Measurements from ENCODE around the gene TPM2. TPM values are rescaled to one million over a fixed set of nuclear protein-coding genes. Genes with fewer than 3 reads are reported as not detected.
"Not testable (repeated sequence)": the region's sequence is repeated elsewhere in the genome, so short reads cannot be mapped to it uniquely, and the experiment has no call there.

TPM2 gene
- total and polyA plus RNA-seq, 8 donors: 460 to 3,642 (median 1,093) TPM

DNA sequence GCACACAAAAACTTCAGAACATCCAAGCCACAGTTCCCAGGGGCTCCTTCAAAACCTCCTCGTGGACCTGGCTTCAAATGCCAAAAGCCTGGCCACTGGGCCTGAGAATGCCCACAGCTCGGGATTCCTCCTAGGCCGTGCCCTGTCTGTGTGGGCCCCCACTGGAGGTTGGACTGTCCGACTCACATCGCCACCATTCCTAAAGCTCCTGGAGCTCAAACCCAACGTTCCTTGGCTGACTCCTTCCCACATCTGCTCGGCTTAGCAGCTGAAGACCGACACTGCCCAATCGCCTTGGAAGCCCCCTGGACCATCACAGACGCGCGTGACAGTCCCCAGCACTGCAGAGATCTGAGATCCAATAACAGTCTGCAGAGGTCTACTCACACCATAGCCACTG lies 46.7 kb downstream of the TPM2 start:
- WGBS, 5 donors: 89 to 97% (median 96%) methylated on average over 11 to 12 of the region's 12 CpGs
- intact Hi-C loops (cut with DNase I; ENCODE audit: low total_unique reads): no loop called here
- no peak overlapping the region for H3K4me3 ChIP-seq
- peaks cover 9 to 24% (median 15%) of the 10 kb centered on the region in 4 donors for H3K4me1 ChIP-seq
- TF ChIP-seq POLR2AphosphoS5 (IDR thresholded peaks at IDR 0.05): no peak
- no peak for TF ChIP-seq POLR2A (IDR thresholded peaks at IDR 0.05)
- TF ChIP-seq CTCF (IDR thresholded peaks at IDR 0.05): no peak
- TF ChIP-seq EP300 (IDR thresholded peaks at IDR 0.05): no peak
- H3K27me3 ChIP-seq: no peaks in the 10 kb centered on the region
- H3K36me3 ChIP-seq: peaks cover 0 to 7% (median 5%) of the 10 kb centered on the region in 4 donors
- DNase-seq: no peak
- H3K27ac ChIP-seq: no peak overlapping the region
- H3K9me3 ChIP-seq: no peaks in the 10 kb centered on the region

DNA sequence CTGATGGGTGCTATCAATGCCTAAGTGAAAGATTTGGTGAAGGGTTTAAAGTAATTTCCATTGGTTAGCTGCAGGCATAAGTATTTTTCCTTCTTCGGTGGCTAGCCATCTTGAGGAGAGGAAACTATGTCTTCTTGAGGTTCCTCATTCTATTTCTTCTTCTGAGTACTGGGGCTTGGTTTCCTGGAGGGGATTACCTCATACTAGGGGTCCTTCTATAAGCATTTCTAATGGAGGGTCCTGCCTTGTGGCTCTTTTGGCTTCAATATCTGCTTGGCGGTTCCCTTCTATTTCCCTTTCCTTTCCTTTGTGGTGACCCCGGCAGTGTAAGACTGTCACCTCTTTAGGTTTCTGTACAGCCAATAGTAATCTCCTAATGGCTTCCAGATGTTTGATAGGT lies 48.2 kb downstream of the TPM2 start:
- H3K9me3 ChIP-seq; H3K27ac ChIP-seq; H3K27me3 ChIP-seq; H3K36me3 ChIP-seq; intact Hi-C loops (cut with DNase I; ENCODE audit: low total_unique reads); DNase-seq; H3K4me3 ChIP-seq: not testable (repeated sequence)
- 84 to 99% (median 87%) methylated on average over 3 of the region's 3 CpGs for WGBS, 5 donors
- peaks cover 3 to 16% (median 9%) of the 10 kb centered on the region in 4 donors for H3K4me1 ChIP-seq

DNA sequence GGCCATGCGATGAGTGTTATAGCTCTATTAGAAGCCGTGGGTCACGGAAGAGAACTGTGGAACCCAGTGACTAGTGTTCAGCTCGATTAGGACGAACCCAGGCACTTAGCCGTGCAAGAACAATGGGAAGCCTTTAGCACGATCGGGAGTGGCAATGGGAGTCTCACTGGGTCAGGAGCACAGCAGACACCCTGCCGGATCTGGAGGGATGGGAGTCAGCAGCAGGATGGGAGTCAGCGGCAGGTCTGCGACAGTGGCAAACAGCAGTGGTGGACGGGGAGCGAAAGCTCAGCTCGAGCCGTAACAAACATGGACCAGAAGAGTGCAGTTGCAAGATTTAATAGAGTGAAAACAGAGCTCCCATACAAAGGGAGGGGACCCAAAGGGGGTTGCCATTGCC lies 49.3 kb downstream of the TPM2 start:
- H3K4me3 ChIP-seq; H3K4me1 ChIP-seq; H3K36me3 ChIP-seq; H3K27ac ChIP-seq; intact Hi-C loops (cut with DNase I; ENCODE audit: low total_unique reads); H3K9me3 ChIP-seq; DNase-seq; H3K27me3 ChIP-seq: not testable (repeated sequence)
- 93 to 96% (median 95%) methylated on average over 15 of the region's 15 CpGs for WGBS, 5 donors

DNA sequence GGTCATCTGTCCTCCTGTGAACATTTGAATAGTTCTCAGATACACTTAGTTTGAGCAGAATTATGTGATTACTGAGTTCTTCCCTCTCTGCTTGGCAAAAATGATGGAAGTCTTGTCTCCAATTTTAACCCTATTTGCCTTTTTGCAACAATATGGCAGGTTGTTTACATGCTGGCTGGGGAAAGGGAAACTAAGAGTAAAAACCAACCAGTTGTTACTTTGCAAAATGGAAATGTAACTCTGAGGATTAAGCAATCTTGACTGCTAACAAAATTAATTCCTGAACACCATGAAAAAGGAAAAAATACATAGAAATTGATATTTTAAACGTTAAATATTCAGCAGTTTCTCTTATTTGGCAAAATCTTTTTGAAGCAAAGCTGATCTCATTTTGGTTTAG lies 50.1 kb downstream of the TPM2 start:
- H3K27ac ChIP-seq: peak overlapping the region in 1 of 5 donors; percentile 2
- peaks cover 0 to 7% (median 5%) of the 10 kb centered on the region in 4 donors for H3K36me3 ChIP-seq
- H3K4me1 ChIP-seq: peaks cover 0 to 5% (median 0%) of the 10 kb centered on the region in 4 donors
- H3K9me3 ChIP-seq: no peaks in the 10 kb centered on the region
- TF ChIP-seq POLR2AphosphoS5 (IDR thresholded peaks at IDR 0.05): no peak
- TF ChIP-seq POLR2A (IDR thresholded peaks at IDR 0.05): no peak
- TF ChIP-seq CTCF (IDR thresholded peaks at IDR 0.05): no peak
- no peak for TF ChIP-seq EP300 (IDR thresholded peaks at IDR 0.05)
- DNase-seq: no peak
- intact Hi-C loops (cut with DNase I; ENCODE audit: low total_unique reads): no loop called here
- no peaks in the 10 kb centered on the region for H3K27me3 ChIP-seq
- no peak overlapping the region for H3K4me3 ChIP-seq
- 72 to 90% (median 76%) methylated on average over 1 of the region's 1 CpG for WGBS, 5 donors

DNA sequence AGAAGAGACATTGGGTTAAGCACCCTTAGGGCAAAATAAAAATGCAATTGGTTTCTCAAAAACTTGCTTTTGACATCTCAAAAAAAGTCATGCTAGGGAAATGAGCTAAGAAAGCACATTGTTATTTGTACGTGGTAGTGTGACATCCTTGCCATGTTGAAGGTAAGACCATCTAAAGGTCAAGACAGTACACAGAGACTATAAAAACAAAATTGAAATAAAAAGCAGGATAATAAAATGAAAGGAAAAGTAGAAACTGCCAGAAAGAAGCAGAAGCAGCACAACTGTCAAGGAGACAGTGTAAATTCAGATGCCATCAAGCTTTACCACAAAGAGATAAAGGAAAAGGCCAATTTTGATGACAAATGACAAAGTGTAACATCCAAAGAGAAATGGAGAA lies 50.5 kb downstream of the TPM2 start:
- H3K36me3 ChIP-seq; H3K4me1 ChIP-seq; H3K9me3 ChIP-seq; H3K27me3 ChIP-seq; H3K4me3 ChIP-seq; DNase-seq; intact Hi-C loops (cut with DNase I; ENCODE audit: low total_unique reads): not testable (repeated sequence)
- 61 to 73% (median 65%) methylated on average over 1 of the region's 1 CpG for WGBS, 5 donors
- H3K27ac ChIP-seq: peak overlapping the region in 1 of 5 donors; percentile 2

DNA sequence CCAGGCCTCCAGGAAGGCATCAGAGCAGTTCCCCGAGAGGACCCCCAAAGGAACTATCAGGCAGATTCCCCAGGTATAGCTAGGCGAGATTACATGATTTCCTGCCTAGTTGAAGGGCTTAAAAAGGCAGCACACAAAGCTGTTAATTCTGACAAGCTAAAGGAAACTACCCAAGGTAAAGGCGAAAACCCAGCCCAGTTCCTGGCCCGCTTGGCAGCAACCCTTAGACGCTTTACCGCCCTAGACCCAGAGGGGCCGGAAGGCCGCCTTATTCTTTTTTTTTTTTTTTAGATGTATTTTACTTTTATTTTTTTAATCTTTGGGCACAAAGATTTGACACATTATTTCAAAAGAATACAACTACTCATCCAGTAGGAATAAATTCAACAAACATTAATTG lies 51.0 kb downstream of the TPM2 start:
- H3K4me3 ChIP-seq; H3K36me3 ChIP-seq; H3K27ac ChIP-seq; DNase-seq; H3K27me3 ChIP-seq; intact Hi-C loops (cut with DNase I; ENCODE audit: low total_unique reads); H3K4me1 ChIP-seq; H3K9me3 ChIP-seq: not testable (repeated sequence)
- 66 to 86% (median 73%) methylated on average over 6 to 7 of the region's 8 CpGs for WGBS, 5 donors

DNA sequence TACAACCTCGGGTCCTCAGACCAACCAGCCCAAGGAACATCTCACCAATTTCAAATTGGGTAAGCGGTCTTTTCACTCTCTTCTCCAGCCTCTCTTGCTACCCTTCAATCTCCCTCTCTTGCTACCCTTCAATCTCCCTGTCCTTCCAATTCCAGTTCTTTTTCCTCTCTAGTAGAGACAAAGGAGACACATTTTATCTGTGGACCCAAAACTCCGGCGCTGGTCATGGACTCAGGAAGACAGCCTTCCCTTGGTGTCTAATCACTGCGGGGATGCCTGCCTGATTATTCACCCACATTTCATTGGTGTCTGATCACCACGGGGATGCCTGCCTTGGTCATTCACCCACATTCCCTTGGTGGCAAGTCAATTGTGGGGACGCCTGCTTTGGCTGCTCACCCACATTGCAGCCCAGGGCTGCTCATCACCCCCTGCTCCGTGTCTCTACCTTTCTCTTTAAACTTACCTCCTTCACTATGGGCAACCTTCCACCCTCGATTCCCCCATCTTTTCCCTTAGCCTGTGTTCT lies 52.2 kb downstream of the TPM2 start:
- H3K9me3 ChIP-seq; DNase-seq; H3K27ac ChIP-seq; H3K27me3 ChIP-seq; H3K4me3 ChIP-seq; H3K36me3 ChIP-seq; intact Hi-C loops (cut with DNase I; ENCODE audit: low total_unique reads); H3K4me1 ChIP-seq: not testable (repeated sequence)
- 88 to 97% (median 95%) methylated on average over 9 of the region's 9 CpGs for WGBS, 5 donors

- H3K9me3 ChIP-seq; H3K27me3 ChIP-seq; H3K4me3 ChIP-seq; H3K36me3 ChIP-seq; intact Hi-C loops (cut with DNase I; ENCODE audit: low total_unique reads); H3K4me1 ChIP-seq; DNase-seq: not testable (repeated sequence)
- H3K27ac ChIP-seq: peak overlapping the region in 3 of 5 donors; percentile 3 to 12 (median 10)
- 92 to 96% (median 94%) methylated on average over 6 of the region's 6 CpGs for WGBS, 5 donors
Measured at GRCh38 chr9:35636877-35637246, 52.9 kb downstream of the TPM2 start.

All from stomach (tissue), 9 donors.